TTC549 (cell line): Measurements from ENCODE around the gene EGFL7.

Experiments used
- FAIRE-seq: peaks from 2 replicates; lab custom pipeline; 2012; peaks lifted over from hg19 to GRCh38; lab: Jason Lieb, UNC

Gene EGFL7

GRCh38 chr9:136662656-136663581, at the start of gene EGFL7:
TSS of gene EGFL7 (plus strand) at chr9:136662916. CDS start at chr9:136668283, 5,367 bp downstream.
- FAIRE-seq = no peak

- no peak for FAIRE-seq
Observed at GRCh38 chr9:136613824-136614371, 48.8 kb upstream of the EGFL7 start.

GRCh38 chr9:136614372-136614922, 48.3 kb upstream of the EGFL7 start:
- no peak for FAIRE-seq

GRCh38 chr9:136614967-136615623, 47.6 kb upstream of the EGFL7 start:
- FAIRE-seq = no peak

GRCh38 chr9:136615631-136616306, 46.9 kb upstream of the EGFL7 start:
- FAIRE-seq = no peak

- FAIRE-seq = no peak
Observed at GRCh38 chr9:136616307-136616635, 46.4 kb upstream of the EGFL7 start.

GRCh38 chr9:136616948-136617695, 45.6 kb upstream of the EGFL7 start:
- no peak for FAIRE-seq

GRCh38 chr9:136617746-136618579, 44.8 kb upstream of the EGFL7 start:
- FAIRE-seq = no peak

GRCh38 chr9:136618580-136619547, 43.9 kb upstream of the EGFL7 start:
- FAIRE-seq = no peak

GRCh38 chr9:136619742-136620440, 42.8 kb upstream of the EGFL7 start:
- FAIRE-seq = no peak

GRCh38 chr9:136620441-136621018, 42.2 kb upstream of the EGFL7 start:
- no peak for FAIRE-seq

- no peak for FAIRE-seq
Observed at GRCh38 chr9:136621019-136621733, 41.5 kb upstream of the EGFL7 start.

- no peak for FAIRE-seq
Observed at GRCh38 chr9:136621734-136622093, 41.0 kb upstream of the EGFL7 start.

GRCh38 chr9:136622538-136622948, 40.2 kb upstream of the EGFL7 start:
- FAIRE-seq = no peak

GRCh38 chr9:136623016-136623841, 39.5 kb upstream of the EGFL7 start:
- FAIRE-seq = no peak

- no peak for FAIRE-seq
Observed at GRCh38 chr9:136623842-136624183, 38.9 kb upstream of the EGFL7 start.
